Stimulated activated CD8-positive, alpha-beta memory T cell treated with anti-CD3 and anti-CD28 coated beads, Interleukin-4, amount 100 ng/mL, for 24 hours (primary cell): Measurements from ENCODE around the gene ASH1L.
"Not testable (repeated sequence)": the region's sequence is repeated elsewhere in the genome, so short reads cannot be mapped to it uniquely, and the experiment has no call there.

Experiments used
- DNase-seq: peaks from one replicate; pipeline ENCODE4 v3.0.0-alpha.2; 2020; ENCODE audit warnings: low read depth

ASH1L gene

GRCh38 chr1:155562581-155563376 is at the start of gene ASH1L:
ASH1L (minus strand) TSS chr1:155562803; CDS start chr1:155521519, 41,284 bp downstream.
- DNase-seq, result peak; percentile 91

- DNase-seq, result not testable (repeated sequence)
Observed at GRCh38 chr1:155610257-155610647, 47.6 kb upstream of the ASH1L start.

- peak; percentile 96 for DNase-seq
Observed at GRCh38 chr1:155609515-155610256, 47.1 kb upstream of the ASH1L start, which contains the start of gene MSTO1. MSTO1 (plus strand) TSS chr1:155610218; CDS start chr1:155610249, 31 bp downstream.

GRCh38 chr1:155608888-155609225 is 46.3 kb upstream of the ASH1L start:
- DNase-seq, result no peak

GRCh38 chr1:155607708-155608107 is 45.1 kb upstream of the ASH1L start:
- no peak for DNase-seq

- not testable (repeated sequence) for DNase-seq
Observed at GRCh38 chr1:155599828-155600572, 37.4 kb upstream of the ASH1L start.

- DNase-seq, result no peak
Observed at GRCh38 chr1:155598842-155599331, 36.3 kb upstream of the ASH1L start.

- no peak for DNase-seq
Observed at GRCh38 chr1:155596864-155597263, 34.3 kb upstream of the ASH1L start.

GRCh38 chr1:155595877-155596474 is 33.4 kb upstream of the ASH1L start:
- not testable (repeated sequence) for DNase-seq

- DNase-seq, result no peak
Observed at GRCh38 chr1:155591770-155592169, 29.2 kb upstream of the ASH1L start.

- DNase-seq, result not testable (repeated sequence)
Observed at GRCh38 chr1:155590516-155591247, 28.1 kb upstream of the ASH1L start.

GRCh38 chr1:155589282-155589681 is 26.7 kb upstream of the ASH1L start:
- not testable (repeated sequence) for DNase-seq

GRCh38 chr1:155583846-155584245 is 21.2 kb upstream of the ASH1L start:
- not testable (repeated sequence) for DNase-seq

GRCh38 chr1:155575608-155576007 is 13.0 kb upstream of the ASH1L start:
- not testable (repeated sequence) for DNase-seq

- no peak for DNase-seq
Observed at GRCh38 chr1:155574077-155574476, 11.5 kb upstream of the ASH1L start.

GRCh38 chr1:155570593-155570990 is 8.0 kb upstream of the ASH1L start:
- DNase-seq, result no peak

GRCh38 chr1:155569988-155570592 is 7.5 kb upstream of the ASH1L start:
- DNase-seq, result no peak

GRCh38 chr1:155563377-155564022 is 897 bp upstream of the ASH1L start:
- not testable (repeated sequence) for DNase-seq

GRCh38 chr1:155561779-155562580 is 623 bp downstream of the ASH1L start:
- DNase-seq, result peak; percentile 49
